OCI-M2 (cell line): ENCODE data around the gene DNAJB8.

ENCODE experiments used
- DNase-seq: peaks from one replicate; lab custom pipeline; 2025; ENCODE audit not compliant: unreplicated experiment; lab: John Stamatoyannopoulos, UW

The DNAJB8 gene

GRCh38 chr3:128483657-128484403, 17.1 kb upstream of the DNAJB8 start:
- no peak for DNase-seq

GRCh38 chr3:128482666-128483656, 16.3 kb upstream of the DNAJB8 start:
- DNase-seq = no peak

- DNase-seq = no peak
Measured at GRCh38 chr3:128482175-128482574, 15.5 kb upstream of the DNAJB8 start.

GRCh38 chr3:128481438-128481942, 14.8 kb upstream of the DNAJB8 start:
- no peak for DNase-seq

- no peak for DNase-seq
Measured at GRCh38 chr3:128480717-128481437, 14.2 kb upstream of the DNAJB8 start.

- DNase-seq = no peak
Measured at GRCh38 chr3:128480278-128480677, 13.6 kb upstream of the DNAJB8 start.

- no peak for DNase-seq
Measured at GRCh38 chr3:128479558-128480086, 12.9 kb upstream of the DNAJB8 start.

GRCh38 chr3:128478576-128479506, 12.2 kb upstream of the DNAJB8 start:
- no peak for DNase-seq

GRCh38 chr3:128476659-128477058, 10.0 kb upstream of the DNAJB8 start:
- DNase-seq = no peak

- no peak for DNase-seq
Measured at GRCh38 chr3:128475355-128475754, 8.7 kb upstream of the DNAJB8 start.

- DNase-seq = no peak
Measured at GRCh38 chr3:128473737-128474136, 7.0 kb upstream of the DNAJB8 start.

GRCh38 chr3:128473180-128473519, 6.5 kb upstream of the DNAJB8 start:
- no peak for DNase-seq

- DNase-seq = no peak
Measured at GRCh38 chr3:128472449-128473179, 5.9 kb upstream of the DNAJB8 start.

GRCh38 chr3:128471720-128472119, 5.0 kb upstream of the DNAJB8 start:
- no peak for DNase-seq

GRCh38 chr3:128471110-128471509, 4.4 kb upstream of the DNAJB8 start:
- no peak for DNase-seq

GRCh38 chr3:128470134-128470899, 3.6 kb upstream of the DNAJB8 start:
- DNase-seq = no peak

GRCh38 chr3:128469556-128469955, 2.9 kb upstream of the DNAJB8 start:
- DNase-seq = no peak

GRCh38 chr3:128468791-128469527, 2.3 kb upstream of the DNAJB8 start:
- DNase-seq = no peak
